HEK293 (cell line): ENCODE measurements around the gene SRPX.
A peak's percentile ranks its signal among the peaks of the same experiment; 100 is the strongest.

Experiments used
- CTCF ChIA-PET: fragments of 350-600 bp; formaldehyde crosslinking; extraction: SDS; loops from one replicate; lab custom pipeline; 2021; ENCODE audit warnings: antibody characterized with exemption; lab: Yijun Ruan, JAX
- POLR2A ChIA-PET: fragments of 300-600 bp; formaldehyde crosslinking; extraction: SDS; loops from one replicate; lab custom pipeline; 2020; ENCODE audit warnings: antibody characterized with exemption, inconsistent platforms; lab: Yijun Ruan, JAX
- H3K27ac ChIP-seq: fragments of 200-500 bp; sonication (Bioruptor generic); 2 replicates; pipeline ENCODE4 v1.5.1; 2014; ENCODE audit warnings: low read depth, low read length, control low read depth, inconsistent platforms; ENCODE audit errors: extremely low read depth
- H3K36me3 ChIP-seq, 2 experiments: fragments of 200-500 bp in 1 of 2; sonication (Bioruptor generic) in 1 of 2; 1 replicate in 1 of 2; 2 replicates in 1 of 2; pipeline ENCODE4 v1.5.1; 2014 to 2017; ENCODE audit warnings: inconsistent platforms in 2 of 2, low read length in 2 of 2; ENCODE audit not compliant: control insufficient read depth in 2 of 2, insufficient read depth in 1 of 2
- H3K4me1 ChIP-seq: fragments of 200-500 bp; sonication (Bioruptor generic); 2 replicates; pipeline ENCODE4 v1.5.1; 2014; ENCODE audit warnings: mild to moderate bottlenecking, low read length, inconsistent platforms; ENCODE audit not compliant: control insufficient read depth, insufficient read depth
- H3K4me3 ChIP-seq: 2 replicates; pipeline ENCODE4 v1.5.1; 2011; ENCODE audit warnings: low read depth, mild to moderate bottlenecking, control low read depth, low read length, moderate library complexity
- H3K9me3 ChIP-seq: fragments of 200-500 bp; sonication (Bioruptor generic); 2 replicates; pipeline ENCODE4 v1.5.1; 2014; ENCODE audit warnings: low read depth, low read length, inconsistent platforms; ENCODE audit not compliant: control insufficient read depth, insufficient read depth
- HOXC10 ChIP-seq: sonication (generic); formaldehyde crosslinking; IDR thresholded peaks from 2 replicates; pipeline ENCODE4 v1.8.1; 2023; ENCODE audit warnings: mild to moderate bottlenecking, missing genetic modification reagents
- MYNN ChIP-seq: fragments of 450-650 bp; formaldehyde crosslinking; IDR thresholded peaks from 2 replicates; pipeline ENCODE4 v1.5.1; 2016; ENCODE audit warnings: missing biosample characterization, missing genetic modification characterization, borderline replicate concordance
- ZBTB17 ChIP-seq: fragments of 450-650 bp; formaldehyde crosslinking; IDR thresholded peaks from 2 replicates; pipeline ENCODE4 v1.5.1; 2016; ENCODE audit warnings: missing biosample characterization, missing genetic modification characterization
- ZBTB7A ChIP-seq: fragments of 450-650 bp; formaldehyde crosslinking; IDR thresholded peaks from 2 replicates; pipeline ENCODE4 v1.5.1; 2016; ENCODE audit warnings: low read depth, missing biosample characterization, missing genetic modification characterization
- ZNF211 ChIP-seq: fragments of 450-650 bp; formaldehyde crosslinking; IDR thresholded peaks from 2 replicates; pipeline ENCODE4 v1.5.1; 2016; ENCODE audit warnings: low read depth, missing biosample characterization, missing genetic modification characterization
- ZNF23 ChIP-seq: fragments of 450-650 bp; formaldehyde crosslinking; IDR thresholded peaks from 2 replicates; pipeline ENCODE4 v1.5.1; 2016; ENCODE audit warnings: missing biosample characterization, missing genetic modification characterization, borderline replicate concordance
- ZNF350 ChIP-seq: fragments of 450-650 bp; formaldehyde crosslinking; IDR thresholded peaks from 2 replicates; pipeline ENCODE4 v1.5.0; 2017; ENCODE audit warnings: missing biosample characterization, mild to moderate bottlenecking, missing genetic modification characterization
- ZNF510 ChIP-seq: fragments of 450-650 bp; formaldehyde crosslinking; IDR thresholded peaks from 2 replicates; pipeline ENCODE4 v1.5.1; 2018; ENCODE audit warnings: mild to moderate bottlenecking, missing genetic modification characterization, missing biosample characterization; ENCODE audit not compliant: insufficient replicate concordance
- ZNF548 ChIP-seq: fragments of 450-650 bp; formaldehyde crosslinking; IDR thresholded peaks from 2 replicates; pipeline ENCODE4 v1.5.1; 2016; ENCODE audit warnings: missing biosample characterization, missing genetic modification characterization
- ZNF596 ChIP-seq: fragments of 450-650 bp; IDR thresholded peaks from 2 replicates; pipeline ENCODE4 v1.5.0; 2018; ENCODE audit warnings: missing biosample characterization, mild to moderate bottlenecking, missing genetic modification characterization, moderate library complexity
- TF ChIP-seq, protein P1 (sequence below): fragments of 450-650 bp; formaldehyde crosslinking; IDR thresholded peaks from 2 replicates; pipeline ENCODE4 v1.5.1; 2016; ENCODE audit warnings: missing biosample characterization, missing genetic modification characterization
- TF ChIP-seq, protein P2 (sequence below): fragments of 450-650 bp; formaldehyde crosslinking; IDR thresholded peaks from 2 replicates; pipeline ENCODE4 v1.5.1; 2016; ENCODE audit warnings: missing biosample characterization, missing genetic modification characterization
- TF ChIP-seq, protein P3 (sequence below): fragments of 450-650 bp; formaldehyde crosslinking; IDR thresholded peaks from 2 replicates; pipeline ENCODE4 v1.5.1; 2016; ENCODE audit warnings: missing biosample characterization, missing genetic modification characterization
- TF ChIP-seq, protein P4 (sequence below): fragments of 450-650 bp; formaldehyde crosslinking; IDR thresholded peaks from 2 replicates; pipeline ENCODE4 v1.5.1; 2017; ENCODE audit warnings: missing biosample characterization, mild to moderate bottlenecking, missing genetic modification characterization, moderate library complexity
- TF ChIP-seq, protein P5 (sequence below): fragments of 450-650 bp; formaldehyde crosslinking; IDR thresholded peaks from 2 replicates; pipeline ENCODE4 v1.5.1; 2016; ENCODE audit warnings: missing biosample characterization, missing genetic modification characterization

The SRPX gene

DNA sequence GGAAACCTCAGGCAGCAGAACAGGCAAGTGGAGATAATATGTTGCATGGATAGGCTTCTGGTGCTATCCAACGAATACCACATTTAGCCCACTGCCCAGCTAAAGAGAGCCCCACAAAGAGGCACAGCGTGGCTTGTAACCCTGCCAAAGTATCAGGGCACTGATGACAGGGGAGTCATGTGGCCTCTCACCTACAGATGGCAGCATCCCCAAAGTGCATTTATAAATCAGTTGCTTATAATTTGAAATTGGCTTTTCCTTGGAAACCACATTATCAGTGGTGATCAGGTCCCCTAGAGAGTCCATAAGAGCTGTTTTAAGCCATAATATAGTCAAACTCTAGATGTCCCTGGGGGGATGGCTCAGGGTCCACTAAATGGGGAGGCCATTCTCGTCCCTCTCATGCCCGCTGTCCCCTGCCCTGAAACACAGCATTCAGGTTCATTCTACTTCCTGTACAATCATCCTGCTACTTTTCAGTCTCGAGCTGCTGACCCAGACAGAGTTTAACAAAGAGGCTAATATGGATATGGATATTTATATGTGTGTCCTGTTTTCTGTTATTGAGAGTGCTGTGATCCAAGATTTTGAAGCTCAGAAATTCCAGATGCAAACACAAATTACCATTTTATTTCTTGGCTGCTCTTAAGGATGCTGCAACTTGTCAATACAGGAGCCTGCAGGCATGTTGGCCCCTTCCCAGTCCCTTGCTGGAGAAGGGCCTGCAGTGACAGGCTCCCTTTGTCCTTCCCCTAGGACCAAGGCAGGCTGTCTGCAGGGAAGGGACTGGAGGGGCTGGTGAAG lies 28.5 kb downstream of the SRPX start:
- POLR2A ChIA-PET: no interaction called here
- Histone ChIP-seq H3K9me3 (no peaks in the 10 kb centered on the region), H3K4me1 (no peaks in the 10 kb centered on the region), H3K27ac (no peak overlapping the region), H3K4me3 (no peak overlapping the region), H3K36me3 (no peaks in the 10 kb centered on the region)
- CTCF ChIA-PET: interaction anchor here (0.5 to 3.4 kb wide), 24 partner anchors 8 to 887 kb away, joined by 3 to 28 read pairs (median 4); partner anchors contain the start of gene RPGR
- TF ChIP-seq ZNF23 (tag by site-specific recombination) (no peak), ZNF350 (tag by site-specific recombination) (no peak), ZNF211 (tag by site-specific recombination) (no peak), ZBTB17 (tag by site-specific recombination) (no peak), MYNN (tag by site-specific recombination) (peak; percentile 51; the same call in 1 of the 2 replicates), ZNF548 (tag by site-specific recombination) (no peak), HOXC10 (CRISPR knock-in tag) (no peak), ZNF596 (tag by site-specific recombination) (no peak), ZNF510 (no peak), ZBTB7A (tag by site-specific recombination) (no peak)
- TF ChIP-seq, protein P1, sequence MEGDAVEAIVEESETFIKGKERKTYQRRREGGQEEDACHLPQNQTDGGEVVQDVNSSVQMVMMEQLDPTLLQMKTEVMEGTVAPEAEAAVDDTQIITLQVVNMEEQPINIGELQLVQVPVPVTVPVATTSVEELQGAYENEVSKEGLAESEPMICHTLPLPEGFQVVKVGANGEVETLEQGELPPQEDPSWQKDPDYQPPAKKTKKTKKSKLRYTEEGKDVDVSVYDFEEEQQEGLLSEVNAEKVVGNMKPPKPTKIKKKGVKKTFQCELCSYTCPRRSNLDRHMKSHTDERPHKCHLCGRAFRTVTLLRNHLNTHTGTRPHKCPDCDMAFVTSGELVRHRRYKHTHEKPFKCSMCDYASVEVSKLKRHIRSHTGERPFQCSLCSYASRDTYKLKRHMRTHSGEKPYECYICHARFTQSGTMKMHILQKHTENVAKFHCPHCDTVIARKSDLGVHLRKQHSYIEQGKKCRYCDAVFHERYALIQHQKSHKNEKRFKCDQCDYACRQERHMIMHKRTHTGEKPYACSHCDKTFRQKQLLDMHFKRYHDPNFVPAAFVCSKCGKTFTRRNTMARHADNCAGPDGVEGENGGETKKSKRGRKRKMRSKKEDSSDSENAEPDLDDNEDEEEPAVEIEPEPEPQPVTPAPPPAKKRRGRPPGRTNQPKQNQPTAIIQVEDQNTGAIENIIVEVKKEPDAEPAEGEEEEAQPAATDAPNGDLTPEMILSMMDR (tag by site-specific recombination): 0 out of 2 replicates have a peak, but pooled peaks have one; percentile 33
- TF ChIP-seq, protein P2, sequence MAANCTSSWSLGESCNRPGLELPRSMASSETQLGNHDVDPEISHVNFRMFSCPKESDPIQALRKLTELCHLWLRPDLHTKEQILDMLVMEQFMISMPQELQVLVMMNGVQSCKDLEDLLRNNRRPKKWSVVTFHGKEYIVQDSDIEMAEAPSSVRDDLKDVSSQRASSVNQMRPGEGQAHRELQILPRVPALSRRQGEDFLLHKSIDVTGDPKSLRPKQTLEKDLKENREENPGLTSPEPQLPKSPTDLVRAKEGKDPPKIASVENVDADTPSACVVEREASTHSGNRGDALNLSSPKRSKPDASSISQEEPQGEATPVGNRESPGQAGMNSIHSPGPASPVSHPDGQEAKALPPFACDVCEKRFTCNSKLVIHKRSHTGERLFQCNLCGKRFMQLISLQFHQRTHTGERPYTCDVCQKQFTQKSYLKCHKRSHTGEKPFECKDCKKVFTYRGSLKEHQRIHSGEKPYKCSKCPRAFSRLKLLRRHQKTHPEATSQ (tag by site-specific recombination): no peak
- TF ChIP-seq, protein P3, sequence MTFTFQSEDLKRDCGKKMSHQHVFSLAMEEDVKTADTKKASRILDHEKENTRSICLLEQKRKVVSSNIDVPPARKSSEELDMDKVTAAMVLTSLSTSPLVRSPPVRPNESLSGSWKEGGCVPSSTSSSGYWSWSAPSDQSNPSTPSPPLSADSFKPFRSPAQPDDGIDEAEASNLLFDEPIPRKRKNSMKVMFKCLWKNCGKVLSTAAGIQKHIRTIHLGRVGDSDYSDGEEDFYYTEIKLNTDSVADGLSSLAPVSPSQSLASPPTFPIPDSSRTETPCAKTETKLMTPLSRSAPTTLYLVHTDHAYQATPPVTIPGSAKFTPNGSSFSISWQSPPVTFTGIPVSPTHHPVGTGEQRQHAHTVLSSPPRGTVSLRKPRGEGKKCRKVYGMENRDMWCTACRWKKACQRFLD (tag by site-specific recombination): no peak
- TF ChIP-seq, protein P4, sequence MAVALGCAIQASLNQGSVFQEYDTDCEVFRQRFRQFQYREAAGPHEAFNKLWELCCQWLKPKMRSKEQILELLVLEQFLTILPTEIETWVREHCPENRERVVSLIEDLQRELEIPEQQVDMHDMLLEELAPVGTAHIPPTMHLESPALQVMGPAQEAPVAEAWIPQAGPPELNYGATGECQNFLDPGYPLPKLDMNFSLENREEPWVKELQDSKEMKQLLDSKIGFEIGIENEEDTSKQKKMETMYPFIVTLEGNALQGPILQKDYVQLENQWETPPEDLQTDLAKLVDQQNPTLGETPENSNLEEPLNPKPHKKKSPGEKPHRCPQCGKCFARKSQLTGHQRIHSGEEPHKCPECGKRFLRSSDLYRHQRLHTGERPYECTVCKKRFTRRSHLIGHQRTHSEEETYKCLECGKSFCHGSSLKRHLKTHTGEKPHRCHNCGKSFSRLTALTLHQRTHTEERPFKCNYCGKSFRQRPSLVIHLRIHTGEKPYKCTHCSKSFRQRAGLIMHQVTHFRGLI: no peak
- TF ChIP-seq, protein P5, sequence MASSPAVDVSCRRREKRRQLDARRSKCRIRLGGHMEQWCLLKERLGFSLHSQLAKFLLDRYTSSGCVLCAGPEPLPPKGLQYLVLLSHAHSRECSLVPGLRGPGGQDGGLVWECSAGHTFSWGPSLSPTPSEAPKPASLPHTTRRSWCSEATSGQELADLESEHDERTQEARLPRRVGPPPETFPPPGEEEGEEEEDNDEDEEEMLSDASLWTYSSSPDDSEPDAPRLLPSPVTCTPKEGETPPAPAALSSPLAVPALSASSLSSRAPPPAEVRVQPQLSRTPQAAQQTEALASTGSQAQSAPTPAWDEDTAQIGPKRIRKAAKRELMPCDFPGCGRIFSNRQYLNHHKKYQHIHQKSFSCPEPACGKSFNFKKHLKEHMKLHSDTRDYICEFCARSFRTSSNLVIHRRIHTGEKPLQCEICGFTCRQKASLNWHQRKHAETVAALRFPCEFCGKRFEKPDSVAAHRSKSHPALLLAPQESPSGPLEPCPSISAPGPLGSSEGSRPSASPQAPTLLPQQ (tag by site-specific recombination): no peak
